Measurements from ENCODE around the gene TBRG1.

The TBRG1 gene

GRCh38 chr11:124658986-124659385 is 36.3 kb downstream of the TBRG1 start:
- DNase-seq (ENCODE audit: low read depth) = no peak

- DNase-seq (ENCODE audit: low read depth) = no peak
These were observed 38.9 kb downstream of the TBRG1 start for GRCh38 chr11:124661553-124661952.

GRCh38 chr11:124662106-124662505 is 39.4 kb downstream of the TBRG1 start:
- no peak for DNase-seq (ENCODE audit: low read depth)

GRCh38 chr11:124663861-124664260 is 41.2 kb downstream of the TBRG1 start:
- DNase-seq (ENCODE audit: low read depth) = no peak

GRCh38 chr11:124667601-124668000 is 44.9 kb downstream of the TBRG1 start:
- DNase-seq (ENCODE audit: low read depth) = no peak

- DNase-seq (ENCODE audit: low read depth) = no peak
These were observed 46.5 kb downstream of the TBRG1 start for GRCh38 chr11:124669193-124669592.

- no peak for DNase-seq (ENCODE audit: low read depth)
These were observed 48.1 kb downstream of the TBRG1 start for GRCh38 chr11:124670732-124671131.

- DNase-seq (ENCODE audit: low read depth) = no peak
These were observed 50.0 kb downstream of the TBRG1 start for GRCh38 chr11:124672536-124673215.

- peak; percentile 82 for DNase-seq (ENCODE audit: low read depth)
These were observed 50.9 kb downstream of the TBRG1 start, which contains the start of the genes SIAE and SPA17 for GRCh38 chr11:124673333-124674167. Gene SIAE, minus strand, starts transcription at chr11:124673739. Its CDS starts 31 bp downstream, at chr11:124673708. Gene SPA17, plus strand, starts transcription at chr11:124673904. Its CDS starts 1,361 bp downstream, at chr11:124675265.

- no peak for DNase-seq (ENCODE audit: low read depth)
These were observed 51.5 kb downstream of the TBRG1 start for GRCh38 chr11:124674168-124674517.

GRCh38 chr11:124674571-124674970 is 51.9 kb downstream of the TBRG1 start:
- DNase-seq (ENCODE audit: low read depth) = no peak

GRCh38 chr11:124676386-124676785 is 53.7 kb downstream of the TBRG1 start:
- DNase-seq (ENCODE audit: low read depth) = no peak

- DNase-seq (ENCODE audit: low read depth) = no peak
These were observed 55.8 kb downstream of the TBRG1 start for GRCh38 chr11:124678416-124678815.

GRCh38 chr11:124681421-124681820 is 58.8 kb downstream of the TBRG1 start:
- no peak for DNase-seq (ENCODE audit: low read depth)

GRCh38 chr11:124682443-124682842 is 59.8 kb downstream of the TBRG1 start:
- no peak for DNase-seq (ENCODE audit: low read depth)
